Hepatocyte (in vitro differentiated cells): ENCODE results near the gene VCPKMT.

Experiments used
- EZH2 ChIP-seq: fragments of 200-600 bp; sonication (generic); IDR thresholded peaks from 2 replicates; pipeline ENCODE4 v1.6.1; 2016; ENCODE audit warnings: antibody characterized with exemption, mild to moderate bottlenecking, borderline replicate concordance
- EZH2phosphoT487 ChIP-seq: fragments of 200-600 bp; sonication (generic); IDR thresholded peaks from one replicate; pipeline ENCODE4 v1.6.1; 2018; ENCODE audit warnings: antibody characterized with exemption, mild to moderate bottlenecking, low read depth, moderate library complexity; ENCODE audit not compliant: unreplicated experiment, severe bottlenecking
- TF ChIP-seq, protein P1 (sequence below): fragments of 200-600 bp; sonication (generic); IDR thresholded peaks from 2 replicates; pipeline ENCODE4 v1.5.1; 2016; ENCODE audit warnings: antibody characterized with exemption, mild to moderate bottlenecking; ENCODE audit not compliant: poor library complexity

DNA sequence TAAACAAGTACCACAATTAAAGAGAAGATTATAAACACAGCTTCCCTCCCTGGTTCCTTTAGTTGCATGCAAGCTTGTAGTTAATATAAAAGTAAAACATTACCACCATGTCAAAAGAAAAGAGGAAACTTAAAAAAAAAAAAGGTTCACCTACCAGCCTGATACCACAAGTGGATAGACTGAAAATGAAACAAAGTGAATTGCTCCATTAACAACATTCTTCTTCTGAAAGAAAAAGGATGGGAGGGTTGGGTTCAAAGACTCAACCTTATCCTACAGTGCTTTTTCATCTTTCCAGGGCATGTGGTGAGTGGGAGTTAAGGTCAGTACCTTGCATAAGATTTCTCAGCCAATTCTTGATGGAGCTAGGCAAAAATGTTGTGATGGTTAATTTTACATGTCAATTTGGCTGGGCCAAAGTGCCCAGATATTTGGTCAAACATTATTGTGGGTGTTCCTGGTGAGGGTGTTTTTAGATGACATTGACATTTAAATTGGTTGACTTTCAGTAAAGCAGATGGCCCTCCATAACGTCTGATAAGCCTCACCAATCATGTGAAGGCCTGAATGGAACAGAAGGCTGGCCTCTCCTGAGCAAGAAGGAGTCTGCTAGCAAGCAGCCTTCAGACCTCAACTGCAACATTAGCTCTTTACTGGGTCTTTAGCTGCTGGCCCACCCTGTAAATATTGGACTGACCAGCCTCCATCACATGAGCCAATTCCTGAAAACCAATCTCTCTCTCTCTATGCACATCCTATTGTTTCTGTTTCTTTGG is 28.8 kb downstream of the VCPKMT start:
- TF ChIP-seq, protein P1, sequence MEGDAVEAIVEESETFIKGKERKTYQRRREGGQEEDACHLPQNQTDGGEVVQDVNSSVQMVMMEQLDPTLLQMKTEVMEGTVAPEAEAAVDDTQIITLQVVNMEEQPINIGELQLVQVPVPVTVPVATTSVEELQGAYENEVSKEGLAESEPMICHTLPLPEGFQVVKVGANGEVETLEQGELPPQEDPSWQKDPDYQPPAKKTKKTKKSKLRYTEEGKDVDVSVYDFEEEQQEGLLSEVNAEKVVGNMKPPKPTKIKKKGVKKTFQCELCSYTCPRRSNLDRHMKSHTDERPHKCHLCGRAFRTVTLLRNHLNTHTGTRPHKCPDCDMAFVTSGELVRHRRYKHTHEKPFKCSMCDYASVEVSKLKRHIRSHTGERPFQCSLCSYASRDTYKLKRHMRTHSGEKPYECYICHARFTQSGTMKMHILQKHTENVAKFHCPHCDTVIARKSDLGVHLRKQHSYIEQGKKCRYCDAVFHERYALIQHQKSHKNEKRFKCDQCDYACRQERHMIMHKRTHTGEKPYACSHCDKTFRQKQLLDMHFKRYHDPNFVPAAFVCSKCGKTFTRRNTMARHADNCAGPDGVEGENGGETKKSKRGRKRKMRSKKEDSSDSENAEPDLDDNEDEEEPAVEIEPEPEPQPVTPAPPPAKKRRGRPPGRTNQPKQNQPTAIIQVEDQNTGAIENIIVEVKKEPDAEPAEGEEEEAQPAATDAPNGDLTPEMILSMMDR = no peak
- TF ChIP-seq EZH2phosphoT487 (no peak), EZH2 (no peak)
